GM21423 (cell line): Measurements from ENCODE around the gene ANKDD1A.

Source experiments
- ATAC-seq: cut with Tn5 transposase; IDR thresholded peaks from one replicate; pipeline ENCODE4 v1.9.1; 2021; ENCODE audit warnings: mild to moderate bottlenecking, moderate library complexity; ENCODE audit not compliant: unreplicated experiment

Gene ANKDD1A

DNA sequence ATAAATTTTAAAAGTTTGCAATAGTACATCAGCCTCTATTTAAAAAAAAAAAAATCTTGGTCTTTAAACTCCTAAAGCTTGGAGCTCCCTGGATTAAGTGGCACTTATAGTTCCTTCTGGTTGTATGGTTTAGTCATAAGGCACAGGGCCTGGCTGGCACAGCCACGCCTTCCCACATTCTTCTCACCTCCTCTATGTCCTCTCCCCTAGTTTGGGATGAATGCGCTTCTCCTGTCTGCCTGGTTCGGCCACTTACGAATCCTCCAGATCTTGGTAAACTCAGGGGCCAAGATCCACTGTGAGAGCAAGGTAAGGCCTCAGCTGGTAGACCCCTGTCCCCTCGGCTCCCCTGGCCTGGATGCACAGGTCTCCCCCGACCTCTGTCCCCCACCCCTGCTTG, 10.0 kb downstream of the ANKDD1A start:
- no peak for ATAC-seq

DNA sequence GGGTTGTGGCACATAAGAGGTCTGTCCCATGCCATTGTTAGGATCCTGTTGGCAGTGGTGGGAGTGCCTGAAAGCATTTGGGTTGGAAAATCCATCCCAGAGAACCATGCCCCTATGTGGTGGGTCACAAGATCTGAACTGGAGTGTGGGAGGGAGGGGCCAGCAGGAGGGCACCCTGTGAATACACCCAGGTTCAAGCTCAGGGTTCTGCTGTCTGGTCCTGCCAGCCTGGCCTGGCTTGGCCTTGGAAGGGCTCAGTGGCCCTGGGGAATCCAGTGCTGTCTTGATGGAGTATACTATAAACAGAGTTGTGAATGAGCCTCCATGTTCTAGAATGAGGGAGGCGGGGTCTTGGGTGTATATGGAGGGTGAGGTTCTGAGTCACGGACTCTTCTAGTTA, 11.8 kb downstream of the ANKDD1A start:
- ATAC-seq, result no peak

DNA sequence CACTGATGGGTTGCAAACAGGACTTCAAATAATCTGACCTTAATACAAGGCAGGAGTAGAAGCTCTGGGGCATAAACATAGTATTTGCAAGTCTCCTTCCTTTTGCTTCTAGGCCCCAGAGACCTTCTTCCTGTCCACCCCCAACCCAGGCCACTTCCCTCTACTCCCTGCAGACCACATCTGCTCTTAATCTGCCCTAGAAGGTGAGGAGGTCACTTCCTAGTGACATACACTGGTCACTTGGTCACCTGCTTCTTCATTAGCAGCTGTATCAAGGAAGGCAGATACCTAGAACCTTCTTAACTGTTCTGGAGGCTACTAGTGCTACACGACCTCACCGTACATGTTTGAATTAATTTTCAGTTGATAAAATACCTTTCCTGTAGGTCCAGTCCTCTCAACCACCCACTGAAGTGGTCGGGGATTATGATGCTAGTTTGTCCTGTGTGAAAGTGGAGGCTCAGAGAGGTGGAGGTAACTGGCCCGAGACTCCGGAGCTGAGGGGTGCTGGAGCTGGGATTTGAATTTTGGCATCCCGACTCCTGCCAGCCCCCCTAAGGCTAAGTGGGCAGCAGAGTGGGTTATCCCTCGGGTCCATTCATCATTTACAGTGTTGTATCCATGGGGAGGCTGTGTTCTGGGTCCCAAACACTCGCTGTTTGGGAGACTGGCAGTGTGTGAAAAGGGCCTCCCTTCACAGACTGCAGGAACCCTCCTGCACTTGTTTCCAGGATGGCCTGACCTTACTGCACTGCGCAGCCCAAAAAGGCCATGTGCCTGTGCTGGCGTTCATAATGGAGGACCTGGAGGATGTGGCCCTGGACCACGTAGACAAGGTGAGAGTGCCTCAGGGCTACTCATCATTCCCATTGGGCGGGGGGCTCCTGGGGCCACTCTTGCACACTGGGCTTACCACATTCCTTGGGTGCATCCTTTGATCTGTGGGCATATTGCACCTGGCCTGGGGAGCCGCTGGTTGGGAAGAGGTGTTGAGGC, 13.9 kb downstream of the ANKDD1A start:
- ATAC-seq, result no peak

DNA sequence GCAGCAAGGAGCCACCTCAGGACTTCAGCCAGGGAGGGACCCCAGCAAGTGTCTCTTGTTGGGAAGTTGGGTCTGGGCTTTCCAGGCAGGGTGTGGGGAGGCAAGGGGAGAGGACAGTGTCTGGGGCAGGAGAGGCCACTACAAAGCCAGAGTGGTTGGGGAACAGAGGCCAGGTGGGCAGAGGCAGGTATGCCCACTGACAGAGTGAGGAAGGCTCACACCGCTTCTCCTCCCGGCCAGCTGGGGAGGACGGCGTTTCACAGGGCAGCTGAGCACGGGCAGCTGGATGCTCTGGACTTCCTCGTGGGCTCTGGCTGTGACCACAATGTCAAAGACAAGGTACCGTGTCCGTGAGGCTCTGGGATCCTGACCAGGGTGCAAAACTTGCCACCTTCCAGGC, 15.0 kb downstream of the ANKDD1A start:
- no peak for ATAC-seq

DNA sequence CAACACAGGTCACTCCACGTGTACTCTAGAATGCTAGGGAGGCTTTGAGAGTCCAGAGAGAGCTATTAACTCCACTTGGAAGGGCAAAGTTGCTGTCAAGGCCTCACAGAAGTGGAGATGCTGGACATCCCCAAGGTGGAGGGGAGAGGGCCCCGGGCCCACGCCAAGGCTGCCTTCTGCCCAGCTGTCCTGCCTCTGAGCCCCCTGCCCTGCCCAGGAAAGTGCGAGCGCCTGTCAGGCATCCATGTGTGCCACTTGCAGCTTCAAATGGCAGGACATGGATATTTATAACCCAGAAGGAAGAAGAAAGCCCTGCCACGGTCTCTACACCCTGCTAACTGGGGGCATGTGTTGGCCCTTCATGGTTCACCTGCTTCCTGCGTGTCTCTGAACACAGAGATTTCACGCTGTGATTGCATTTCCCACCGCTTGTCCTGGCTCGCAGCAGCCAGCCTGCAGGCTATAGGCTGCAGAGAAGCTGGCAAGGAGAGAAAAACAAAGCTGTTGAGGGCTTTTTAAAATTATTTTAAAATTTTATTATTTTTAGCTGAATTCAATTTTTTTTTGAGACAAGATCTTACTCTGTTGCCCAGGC, 17.0 kb downstream of the ANKDD1A start:
- no peak for ATAC-seq

DNA sequence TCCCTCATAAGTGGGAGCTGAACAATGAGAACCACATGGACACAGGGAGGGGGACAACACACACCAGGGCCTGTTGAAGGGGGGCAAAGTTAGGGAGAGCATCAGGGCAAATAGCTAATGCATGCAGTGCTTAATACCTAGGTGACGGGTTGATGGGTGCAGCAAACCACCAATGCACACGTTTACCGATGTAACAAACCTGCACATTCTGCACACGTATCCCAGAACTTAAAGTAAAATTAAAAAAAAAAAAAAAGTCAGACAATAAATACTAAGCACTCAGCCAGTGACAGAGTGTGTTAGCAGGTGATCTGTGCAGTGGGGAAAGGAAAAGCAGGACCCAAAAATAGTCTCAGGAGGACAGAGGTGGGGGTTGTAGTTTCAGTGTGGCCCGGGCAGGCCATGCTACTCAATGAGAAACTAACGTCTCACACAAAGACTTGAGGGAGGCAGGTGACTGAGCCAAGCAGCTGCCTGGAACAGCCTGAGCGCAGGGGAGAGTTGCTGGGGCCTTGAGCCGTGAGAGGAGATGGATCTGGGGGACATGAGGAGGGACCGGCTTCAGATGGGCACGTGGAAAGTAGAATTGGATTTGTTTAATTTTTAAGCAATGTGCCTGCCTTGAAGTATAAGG, 18.4 kb downstream of the ANKDD1A start:
- peak; percentile 51 for ATAC-seq

DNA sequence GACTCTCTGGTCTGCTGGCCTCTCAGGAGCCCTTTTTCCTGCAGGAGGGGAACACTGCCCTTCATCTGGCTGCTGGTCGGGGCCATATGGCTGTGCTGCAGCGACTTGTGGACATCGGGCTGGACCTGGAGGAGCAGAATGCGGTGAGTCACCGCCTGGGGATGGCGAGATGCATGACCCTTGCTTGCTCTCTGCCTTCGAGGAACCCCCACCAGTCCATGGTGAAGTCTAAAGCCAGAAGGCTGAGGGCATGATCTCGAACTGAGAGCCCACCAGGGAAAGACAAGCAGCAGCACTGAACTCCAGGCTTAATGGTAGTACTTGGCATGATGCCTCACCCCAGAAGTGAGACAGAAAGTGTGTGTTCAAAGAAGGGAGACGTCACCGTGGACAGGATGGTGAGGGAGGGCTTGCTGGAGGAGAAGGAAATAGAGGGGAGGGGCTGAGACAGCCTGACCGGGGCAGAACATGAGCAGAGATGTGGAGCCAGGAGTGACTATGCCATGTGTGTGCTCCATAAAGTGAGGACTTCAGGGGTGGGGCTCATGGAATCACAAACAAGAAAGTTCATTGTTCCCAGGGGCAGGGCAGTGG, 19.2 kb downstream of the ANKDD1A start:
- ATAC-seq, result no peak

DNA sequence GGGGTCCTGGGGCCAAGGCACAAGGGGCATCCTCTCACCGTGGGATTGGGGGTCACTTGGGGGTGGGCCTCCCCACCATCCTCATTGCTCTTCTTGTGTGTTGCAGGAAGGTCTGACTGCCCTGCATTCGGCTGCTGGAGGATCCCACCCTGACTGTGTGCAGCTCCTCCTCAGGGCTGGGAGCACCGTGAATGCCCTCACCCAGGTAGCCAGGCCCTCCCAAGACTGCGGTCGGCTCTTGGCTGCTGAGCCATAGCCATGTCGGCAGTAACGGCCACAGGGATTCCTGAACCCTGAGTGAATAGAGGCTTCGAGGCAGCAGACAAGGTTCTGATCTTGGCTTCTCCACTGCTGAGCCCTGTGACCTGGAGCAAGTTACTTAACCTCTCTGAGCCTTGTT, 19.7 kb downstream of the ANKDD1A start:
- ATAC-seq, result no peak

DNA sequence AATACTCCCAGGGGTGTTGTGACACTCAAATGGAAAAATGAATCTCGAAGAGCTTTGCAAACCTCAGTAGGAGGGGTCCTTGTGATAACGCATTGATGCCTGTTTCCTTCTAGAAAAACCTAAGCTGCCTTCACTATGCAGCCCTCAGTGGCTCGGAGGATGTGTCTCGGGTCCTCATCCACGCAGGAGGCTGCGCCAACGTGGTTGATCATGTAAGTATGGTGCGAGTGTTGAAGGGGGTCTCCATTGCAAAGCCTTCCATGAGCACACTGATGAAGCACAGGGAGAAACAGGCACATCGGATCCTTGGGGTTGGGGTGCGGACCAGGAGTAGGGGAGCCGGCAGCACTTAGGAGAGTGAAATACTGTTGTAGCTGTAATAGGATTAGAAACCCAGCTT, 22.3 kb downstream of the ANKDD1A start:
- ATAC-seq, result no peak

DNA sequence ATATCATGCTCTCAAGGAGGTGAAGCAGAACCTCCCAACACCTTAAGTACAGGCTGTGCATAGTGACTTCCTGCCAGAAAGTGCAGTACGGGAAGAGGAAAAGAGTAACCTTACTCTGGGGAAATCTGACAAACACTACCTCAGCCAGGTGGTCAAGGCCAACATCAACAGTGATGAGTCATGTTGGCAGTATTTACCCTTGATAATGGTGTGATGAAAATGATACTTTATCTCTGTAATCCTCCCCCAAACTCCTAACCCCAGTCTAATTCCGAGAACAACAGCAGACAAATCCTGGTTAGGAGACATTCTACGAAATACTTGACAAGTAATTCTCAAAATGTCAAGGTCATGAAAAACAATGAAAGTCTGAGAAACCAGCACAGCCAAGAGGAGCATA, 26.5 kb downstream of the ANKDD1A start:
- ATAC-seq, result no peak

DNA sequence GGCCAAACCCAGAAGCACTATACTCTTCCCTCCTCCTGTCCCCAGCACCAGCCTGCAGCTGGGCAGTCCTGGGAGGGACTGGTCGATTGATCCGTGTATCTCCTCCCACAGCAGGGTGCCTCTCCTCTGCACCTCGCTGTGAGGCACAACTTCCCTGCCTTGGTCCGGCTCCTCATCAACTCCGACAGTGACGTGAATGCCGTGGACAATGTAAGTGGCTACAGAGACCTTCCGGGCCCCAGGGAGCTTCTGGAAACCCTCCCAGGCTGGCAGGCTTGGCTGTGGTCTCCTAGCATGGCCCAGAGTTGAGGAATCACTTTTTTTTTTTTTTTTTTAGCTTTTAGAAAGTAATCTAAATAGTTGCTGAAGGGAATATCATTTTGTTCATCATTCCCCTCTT, 30.7 kb downstream of the ANKDD1A start:
- ATAC-seq, result no peak

DNA sequence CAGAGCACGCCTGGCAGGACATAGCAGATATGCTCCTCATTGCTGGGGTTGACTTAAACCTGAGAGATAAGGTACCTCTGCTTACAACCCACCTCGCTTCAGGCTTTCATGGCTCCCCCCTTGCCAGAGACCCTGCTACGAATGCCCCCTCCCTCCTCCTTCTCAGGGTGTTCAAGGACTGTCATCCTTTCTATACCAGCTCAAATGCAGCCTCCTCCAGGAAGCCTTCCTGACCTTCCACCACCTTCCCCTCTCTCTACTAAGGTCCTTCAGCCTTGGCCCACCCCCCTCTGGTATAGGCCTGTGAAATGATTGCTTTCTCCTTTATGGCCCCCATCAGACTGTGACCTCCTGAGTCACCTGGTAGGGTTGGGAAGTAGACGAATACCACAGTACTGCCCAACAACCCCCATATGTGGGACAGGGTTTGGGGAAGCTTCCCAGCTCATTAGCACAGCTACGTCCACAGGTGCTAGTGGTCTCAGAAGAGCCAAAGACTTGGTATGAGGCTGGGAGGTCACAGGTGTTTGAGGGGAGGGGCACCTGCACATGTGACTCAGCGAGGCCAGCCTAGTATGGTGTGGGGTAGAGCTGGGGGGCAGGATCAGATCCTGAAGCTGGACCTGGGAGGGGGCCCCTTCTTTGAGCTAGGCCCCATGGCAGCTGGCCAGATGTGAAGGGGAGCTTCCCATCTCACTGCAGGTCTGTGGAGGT, 32.0 kb downstream of the ANKDD1A start:
- no peak for ATAC-seq

DNA sequence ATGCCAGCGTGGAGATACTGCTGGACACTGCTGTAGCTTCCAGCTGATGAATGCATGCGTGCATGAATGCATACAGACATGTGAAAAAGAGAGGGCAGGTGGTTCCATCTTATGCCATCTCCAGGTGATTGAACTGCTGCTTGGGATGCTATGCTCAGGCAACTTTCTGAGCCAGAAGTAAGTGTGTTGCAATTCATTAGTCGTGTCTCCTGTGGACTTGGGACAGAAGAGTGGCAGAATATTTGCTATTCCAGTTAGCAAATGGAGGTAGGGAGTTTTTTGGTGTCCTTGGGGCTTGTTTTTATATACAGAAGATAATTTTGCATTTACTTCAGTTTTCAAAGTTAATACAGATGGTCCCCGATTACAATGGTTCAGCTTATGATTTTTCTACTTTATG, 33.3 kb downstream of the ANKDD1A start:
- no peak for ATAC-seq

DNA sequence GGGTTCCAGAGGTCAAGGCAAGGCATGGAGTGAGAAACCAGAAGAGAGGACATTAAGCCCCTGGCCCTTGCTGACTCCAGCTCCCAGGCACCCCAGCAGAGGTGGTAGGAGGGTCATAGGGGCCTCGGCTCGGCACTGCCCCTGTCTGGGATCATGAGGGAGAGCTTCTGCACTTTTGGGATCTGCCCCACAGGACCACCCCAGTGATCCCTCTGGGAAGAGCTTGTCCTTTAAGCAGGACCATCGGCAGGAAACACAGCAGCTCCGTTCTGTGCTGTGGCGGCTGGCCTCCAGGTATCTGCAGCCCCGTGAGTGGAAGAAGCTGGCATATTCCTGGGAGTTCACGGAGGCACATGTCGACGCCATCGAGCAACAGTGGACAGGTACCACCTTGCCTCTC, 35.5 kb downstream of the ANKDD1A start:
- no peak for ATAC-seq

DNA sequence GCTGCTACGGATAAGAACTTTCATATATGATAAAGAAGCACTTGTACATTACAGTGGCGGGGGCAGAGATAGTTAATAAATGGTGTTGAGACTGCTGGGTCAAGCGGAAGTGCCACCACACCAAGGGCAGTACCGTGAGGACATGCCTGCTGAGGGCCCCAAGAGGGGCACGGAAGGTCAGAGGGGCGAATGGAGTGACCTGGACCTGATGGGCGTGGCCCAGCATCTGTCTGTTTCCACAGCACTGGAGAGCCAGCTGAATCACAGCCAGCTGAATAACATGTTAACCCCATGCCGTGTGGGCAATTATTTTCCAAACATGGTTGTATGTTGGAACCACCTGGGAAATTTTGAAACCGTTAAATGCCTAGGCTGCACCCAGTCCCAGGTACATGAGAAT, 37.2 kb downstream of the ANKDD1A start:
- ATAC-seq, result no peak

DNA sequence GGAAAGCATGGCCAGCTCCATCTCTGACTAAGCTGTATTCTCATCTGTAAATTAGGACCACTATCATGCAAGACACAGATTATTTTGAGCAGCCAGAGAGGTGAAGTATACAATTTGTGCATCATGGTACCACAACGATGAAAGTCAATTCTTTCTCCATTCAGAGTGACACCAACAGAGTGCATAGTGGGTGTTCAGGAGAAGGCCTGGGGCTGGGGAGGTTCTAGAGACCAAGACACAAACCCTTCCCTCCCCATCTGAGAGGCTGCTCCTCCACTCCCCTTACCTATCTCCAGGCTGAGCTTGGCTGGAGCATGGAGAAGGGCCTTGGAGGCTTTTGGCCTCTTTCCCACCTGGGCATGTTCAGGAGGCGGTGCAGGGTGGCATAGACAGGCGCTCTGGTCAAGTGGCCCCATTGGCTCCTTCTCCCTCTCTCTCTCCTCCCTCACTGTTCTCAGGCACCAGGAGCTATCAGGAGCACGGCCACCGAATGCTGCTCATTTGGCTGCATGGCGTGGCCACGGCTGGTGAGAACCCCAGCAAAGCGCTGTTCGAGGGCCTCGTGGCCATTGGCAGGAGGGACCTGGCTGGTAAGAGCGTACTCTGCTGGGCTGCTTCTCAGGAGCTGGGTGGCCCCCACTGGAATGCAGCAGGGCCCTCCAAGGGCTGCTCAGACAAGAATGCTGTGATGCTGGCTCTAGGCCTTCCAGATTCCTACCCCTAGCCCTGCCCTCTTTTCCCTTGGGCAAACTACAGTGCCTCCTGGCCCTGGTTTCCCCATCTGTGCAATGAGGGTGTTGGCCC, 37.9 kb downstream of the ANKDD1A start:
- no peak for ATAC-seq

DNA sequence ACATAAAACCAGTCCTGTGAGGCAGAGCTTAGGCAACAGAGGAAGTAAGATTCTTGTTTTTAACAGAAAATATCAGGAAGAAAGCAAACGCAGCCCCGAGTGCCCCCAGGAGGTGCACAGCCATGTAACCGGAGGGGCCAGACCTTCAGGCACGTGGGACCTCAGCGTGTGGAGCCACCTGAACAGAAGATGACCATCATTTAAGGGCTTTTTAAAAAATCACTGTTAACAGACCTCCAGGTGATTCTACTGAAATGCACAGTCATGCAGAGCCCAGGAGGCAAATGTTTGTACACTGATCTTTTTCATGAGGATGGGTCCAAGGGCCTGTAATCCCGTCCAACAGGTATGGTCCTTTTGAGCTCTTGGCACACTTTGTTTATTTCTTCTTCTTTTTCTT, 39.2 kb downstream of the ANKDD1A start:
- ATAC-seq, result no peak

DNA sequence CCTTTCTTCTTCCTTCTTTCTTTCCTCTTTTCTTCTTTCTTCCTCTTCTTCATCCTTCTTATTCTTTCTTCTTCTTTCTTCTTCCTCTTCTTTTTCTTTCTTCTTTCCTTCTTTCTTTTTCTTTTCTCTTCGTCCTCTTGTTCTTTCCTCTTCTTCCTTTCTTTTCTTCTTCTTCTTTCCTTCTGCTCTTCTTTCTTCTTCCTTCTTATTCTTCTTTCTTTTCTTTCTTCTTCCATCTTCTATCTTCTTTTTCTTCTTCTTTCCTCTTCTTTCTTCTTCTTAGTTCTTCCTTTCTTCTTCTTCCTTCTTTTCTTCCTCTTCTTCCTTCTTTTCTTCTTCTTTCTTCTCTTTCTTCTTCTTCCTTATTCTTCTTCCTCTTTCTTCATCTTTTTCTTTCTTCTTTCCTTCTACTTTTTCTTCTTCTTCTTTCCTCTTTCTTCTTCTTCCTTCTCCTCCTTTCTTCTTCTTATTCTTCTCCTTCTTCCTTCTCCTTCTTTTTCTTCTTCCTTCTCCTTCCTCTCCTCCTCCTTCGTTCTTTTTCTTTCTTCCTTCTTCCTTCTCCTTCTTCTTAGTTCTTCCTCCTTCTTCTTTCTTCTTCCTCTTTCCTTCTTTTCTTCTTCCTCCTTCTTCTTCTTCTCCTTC, 40.2 kb downstream of the ANKDD1A start:
- ATAC-seq, result no peak

DNA sequence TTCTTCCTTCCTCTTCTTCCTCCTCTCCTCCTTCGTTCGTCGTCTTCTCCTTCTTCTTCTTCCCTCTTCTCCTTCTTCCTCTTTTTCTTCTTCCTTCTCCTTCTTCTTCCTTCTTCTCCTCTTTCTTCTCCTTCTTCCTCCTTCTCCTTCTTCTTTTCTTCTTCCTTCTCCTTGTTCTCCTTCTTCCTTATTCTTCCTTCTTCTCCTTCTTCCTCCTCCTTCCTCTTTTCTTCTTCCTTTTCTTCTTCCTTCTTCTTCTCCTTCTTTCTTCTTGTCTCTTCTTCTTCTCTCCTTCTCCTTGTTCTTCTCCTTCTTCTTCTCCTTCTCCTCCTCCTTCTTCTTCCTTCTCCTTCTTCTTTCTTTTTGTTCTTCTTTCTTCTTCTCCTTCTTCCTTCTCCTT, 42.7 kb downstream of the ANKDD1A start:
- no peak for ATAC-seq

DNA sequence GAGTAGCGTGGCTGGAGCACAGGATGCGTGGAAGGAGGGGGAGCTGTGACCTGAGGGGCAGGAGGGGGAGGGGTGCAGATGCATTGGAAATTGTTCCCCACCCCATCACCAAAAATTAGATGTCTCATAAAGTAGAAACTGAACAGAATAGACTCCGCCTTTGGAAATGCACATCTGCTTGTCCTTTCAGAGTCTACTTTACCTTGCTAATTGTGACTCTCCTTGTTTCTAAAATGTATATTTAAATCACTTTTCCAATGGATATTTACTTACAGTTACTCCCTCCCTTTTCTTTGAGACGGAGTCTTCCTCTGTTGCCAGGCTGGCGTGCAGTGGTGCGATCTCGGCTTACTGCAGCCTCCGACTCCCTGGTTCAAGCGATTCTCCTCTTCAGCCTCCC, 47.4 kb downstream of the ANKDD1A start:
- ATAC-seq, result no peak
